ENCODE results near the gene KRTAP4-1.
"Not testable (repeated sequence)": the region's sequence is repeated elsewhere in the genome, so short reads cannot be mapped to it uniquely, and the experiment has no call there.

Gene KRTAP4-1

GRCh38 chr17:41196068-41196467 is 11.4 kb upstream of the KRTAP4-1 start:
- no peak for DNase-seq (ENCODE audit: insufficient read length)
- no peak for FAIRE-seq
- no peak for TF ChIP-seq TAF1 (IDR thresholded peaks at IDR 0.05; ENCODE audit: borderline replicate concordance, low read depth, low read length)
- TF ChIP-seq POLR2A (IDR thresholded peaks at IDR 0.05; ENCODE audit: low read depth, low read length), result no peak
- TF ChIP-seq POLR2AphosphoS5 (IDR thresholded peaks at IDR 0.05; ENCODE audit: low read depth, low read length), result no peak

- TF ChIP-seq POLR2A (IDR thresholded peaks at IDR 0.05; ENCODE audit: low read depth, low read length), result no peak
- TF ChIP-seq TAF1 (IDR thresholded peaks at IDR 0.05; ENCODE audit: borderline replicate concordance, low read depth, low read length), result no peak
- TF ChIP-seq POLR2AphosphoS5 (IDR thresholded peaks at IDR 0.05; ENCODE audit: low read depth, low read length), result no peak
- DNase-seq (ENCODE audit: insufficient read length) (no peak), FAIRE-seq (no peak)
Measured at GRCh38 chr17:41190328-41190727, 5.6 kb upstream of the KRTAP4-1 start.

GRCh38 chr17:41189837-41190318 is 5.2 kb upstream of the KRTAP4-1 start, which contains the start of gene KRTAP9-1:
TSS of gene KRTAP9-1 (plus strand) at chr17:41189887. CDS start at chr17:41189887, 0 bp downstream.
- FAIRE-seq; DNase-seq (ENCODE audit: insufficient read length): not testable (repeated sequence)

- DNase-seq (ENCODE audit: insufficient read length), result no peak
- FAIRE-seq, result no peak
- TF ChIP-seq TAF1 (IDR thresholded peaks at IDR 0.05; ENCODE audit: borderline replicate concordance, low read depth, low read length), result no peak
- no peak for TF ChIP-seq POLR2AphosphoS5 (IDR thresholded peaks at IDR 0.05; ENCODE audit: low read depth, low read length)
- no peak for TF ChIP-seq POLR2A (IDR thresholded peaks at IDR 0.05; ENCODE audit: low read depth, low read length)
Measured at GRCh38 chr17:41186872-41187271, 2.2 kb upstream of the KRTAP4-1 start.

GRCh38 chr17:41185001-41185400 is 290 bp upstream of the KRTAP4-1 start:
- TF ChIP-seq TAF1 (IDR thresholded peaks at IDR 0.05; ENCODE audit: borderline replicate concordance, low read depth, low read length) (no peak), POLR2A (IDR thresholded peaks at IDR 0.05; ENCODE audit: low read depth, low read length) (no peak), POLR2AphosphoS5 (IDR thresholded peaks at IDR 0.05; ENCODE audit: low read depth, low read length) (no peak)
- FAIRE-seq (no peak), DNase-seq (ENCODE audit: insufficient read length) (no peak)

- no peak for FAIRE-seq
- TF ChIP-seq POLR2A (IDR thresholded peaks at IDR 0.05; ENCODE audit: low read depth, low read length), result no peak
- no peak for TF ChIP-seq POLR2AphosphoS5 (IDR thresholded peaks at IDR 0.05; ENCODE audit: low read depth, low read length)
- TF ChIP-seq TAF1 (IDR thresholded peaks at IDR 0.05; ENCODE audit: borderline replicate concordance, low read depth, low read length), result no peak
- no peak for DNase-seq (ENCODE audit: insufficient read length)
Measured at GRCh38 chr17:41178843-41179616, 5.7 kb downstream of the KRTAP4-1 start.

GRCh38 chr17:41178341-41178740 is 6.4 kb downstream of the KRTAP4-1 start:
- DNase-seq (ENCODE audit: insufficient read length), result no peak
- FAIRE-seq, result no peak
- no peak for TF ChIP-seq TAF1 (IDR thresholded peaks at IDR 0.05; ENCODE audit: borderline replicate concordance, low read depth, low read length)
- TF ChIP-seq POLR2A (IDR thresholded peaks at IDR 0.05; ENCODE audit: low read depth, low read length), result no peak
- TF ChIP-seq POLR2AphosphoS5 (IDR thresholded peaks at IDR 0.05; ENCODE audit: low read depth, low read length), result no peak

- DNase-seq (ENCODE audit: insufficient read length), result no peak
- FAIRE-seq, result no peak
- no peak for TF ChIP-seq POLR2AphosphoS5 (IDR thresholded peaks at IDR 0.05; ENCODE audit: low read depth, low read length)
- no peak for TF ChIP-seq POLR2A (IDR thresholded peaks at IDR 0.05; ENCODE audit: low read depth, low read length)
- no peak for TF ChIP-seq TAF1 (IDR thresholded peaks at IDR 0.05; ENCODE audit: borderline replicate concordance, low read depth, low read length)
Measured at GRCh38 chr17:41177727-41178271, 6.9 kb downstream of the KRTAP4-1 start, which contains the start of gene KRTAP4-2. TSS of gene KRTAP4-2 (minus strand) at chr17:41178221. CDS start at chr17:41178164, 57 bp downstream.

- DNase-seq (ENCODE audit: insufficient read length) (no peak), FAIRE-seq (no peak)
- TF ChIP-seq POLR2A (IDR thresholded peaks at IDR 0.05; ENCODE audit: low read depth, low read length) (no peak), POLR2AphosphoS5 (IDR thresholded peaks at IDR 0.05; ENCODE audit: low read depth, low read length) (no peak), TAF1 (IDR thresholded peaks at IDR 0.05; ENCODE audit: borderline replicate concordance, low read depth, low read length) (no peak)
Measured at GRCh38 chr17:41176744-41177387, 7.8 kb downstream of the KRTAP4-1 start.

GRCh38 chr17:41171886-41172285 is 12.8 kb downstream of the KRTAP4-1 start:
- DNase-seq (ENCODE audit: insufficient read length) (no peak), FAIRE-seq (no peak)
- TF ChIP-seq POLR2AphosphoS5 (IDR thresholded peaks at IDR 0.05; ENCODE audit: low read depth, low read length), result no peak
- TF ChIP-seq TAF1 (IDR thresholded peaks at IDR 0.05; ENCODE audit: borderline replicate concordance, low read depth, low read length), result no peak
- no peak for TF ChIP-seq POLR2A (IDR thresholded peaks at IDR 0.05; ENCODE audit: low read depth, low read length)

GRCh38 chr17:41168121-41168520 is 16.6 kb downstream of the KRTAP4-1 start, which contains the start of gene KRTAP4-3:
TSS of gene KRTAP4-3 (minus strand) at chr17:41168221. CDS start at chr17:41168172, 49 bp downstream.
- TF ChIP-seq POLR2A (IDR thresholded peaks at IDR 0.05; ENCODE audit: low read depth, low read length), result no peak
- TF ChIP-seq TAF1 (IDR thresholded peaks at IDR 0.05; ENCODE audit: borderline replicate concordance, low read depth, low read length), result no peak
- no peak for TF ChIP-seq POLR2AphosphoS5 (IDR thresholded peaks at IDR 0.05; ENCODE audit: low read depth, low read length)
- FAIRE-seq, result no peak
- DNase-seq (ENCODE audit: insufficient read length), result no peak
